Measurements from ENCODE around the gene LGALS13. TPM values are rescaled to one million over a fixed set of nuclear protein-coding genes. Genes with fewer than 3 reads are reported as not detected.
"Not testable (repeated sequence)": the region's sequence is repeated elsewhere in the genome, so short reads cannot be mapped to it uniquely, and the experiment has no call there.

Gene LGALS13
- total RNA-seq, 1 donor from 2014 or later = not detected

DNA sequence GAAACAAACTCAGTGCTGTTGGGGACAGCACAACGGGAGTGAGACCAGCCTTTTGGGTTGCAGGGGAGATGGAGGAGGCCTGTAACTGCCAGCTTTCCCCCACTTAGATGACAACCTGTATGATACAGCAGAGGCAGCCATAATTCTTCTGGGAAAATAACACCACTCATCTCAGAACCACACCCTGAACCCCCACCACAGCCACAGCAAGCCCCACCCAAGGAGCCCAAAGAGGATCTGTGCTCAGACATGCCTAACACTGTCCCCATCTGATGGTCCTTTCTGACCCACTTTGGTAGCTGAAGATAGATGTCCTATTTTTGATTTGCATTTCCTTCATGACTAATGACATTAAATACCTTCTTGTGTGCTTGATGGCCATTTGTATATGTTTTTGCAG, 15.4 kb downstream of the LGALS13 start:
- no peak for DNase-seq (ENCODE audit: low read depth, low spot score)

GRCh38 chr19:39623946-39624345, 21.6 kb downstream of the LGALS13 start:
- no peak for DNase-seq (ENCODE audit: low read depth, low spot score)

- not testable (repeated sequence) for DNase-seq (ENCODE audit: low read depth, low spot score)
Observed at GRCh38 chr19:39627631-39628030, 25.3 kb downstream of the LGALS13 start.

- no peak for DNase-seq (ENCODE audit: low read depth, low spot score)
Observed at GRCh38 chr19:39631178-39631577, 28.9 kb downstream of the LGALS13 start.

- DNase-seq (ENCODE audit: low read depth, low spot score) = no peak
Observed at GRCh38 chr19:39631626-39632025, 29.3 kb downstream of the LGALS13 start.

- no peak for DNase-seq (ENCODE audit: low read depth, low spot score)
Observed at GRCh38 chr19:39637891-39638290, 35.6 kb downstream of the LGALS13 start.

DNA sequence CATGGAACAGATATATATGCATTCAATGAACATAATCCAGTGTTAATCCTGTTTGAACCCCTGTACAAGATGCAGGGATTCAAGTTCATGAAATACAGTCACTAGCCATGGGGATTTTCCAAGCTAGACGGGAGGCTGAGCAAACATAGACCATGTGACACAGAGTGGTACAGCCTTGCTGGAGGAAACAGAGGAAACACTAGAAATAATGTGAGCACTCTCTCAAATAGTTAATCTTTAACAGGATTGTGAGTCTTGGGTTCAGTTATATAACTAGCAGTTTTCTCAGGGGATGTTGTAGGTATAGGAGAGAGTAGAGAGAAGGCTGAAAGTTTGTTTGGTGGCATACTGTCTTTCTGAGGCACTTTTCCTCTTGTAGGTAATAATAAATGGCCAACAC, 39.4 kb downstream of the LGALS13 start:
- no peak for DNase-seq (ENCODE audit: low read depth, low spot score)

GRCh38 chr19:39643591-39643990, 41.3 kb downstream of the LGALS13 start:
- DNase-seq (ENCODE audit: low read depth, low spot score) = no peak

DNA sequence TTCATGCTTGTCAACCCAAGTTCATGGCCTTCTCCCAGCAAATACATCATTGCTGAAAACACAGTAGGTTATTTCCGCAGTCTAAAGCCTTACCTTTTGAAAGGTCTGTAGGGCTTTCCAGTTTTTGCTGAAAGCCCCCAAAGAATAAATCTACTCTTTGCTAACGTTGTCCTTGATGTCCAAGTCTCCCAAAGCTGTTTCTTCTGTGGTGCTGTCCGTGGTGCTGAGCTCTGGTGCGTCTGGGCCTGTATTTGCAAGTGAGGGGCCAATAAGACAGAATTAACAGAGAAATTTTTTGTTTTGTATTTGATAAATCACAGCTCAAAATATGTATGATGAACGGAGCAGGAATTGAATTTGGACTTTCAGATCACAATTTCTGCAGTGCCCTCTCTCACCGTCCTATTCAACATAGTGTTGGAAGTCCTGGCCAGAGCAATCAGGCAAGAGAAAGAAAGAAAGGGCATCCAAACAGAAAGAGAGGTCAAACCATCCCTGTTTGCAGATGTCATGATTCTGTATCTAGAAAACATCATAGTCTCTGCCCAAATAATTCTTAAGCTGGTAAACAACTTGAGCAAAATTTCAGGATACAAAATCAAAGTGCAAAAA, 43.6 kb downstream of the LGALS13 start:
- no peak for DNase-seq (ENCODE audit: low read depth, low spot score)

GRCh38 chr19:39647918-39648317, 45.6 kb downstream of the LGALS13 start:
- DNase-seq (ENCODE audit: low read depth, low spot score) = no peak

- DNase-seq (ENCODE audit: low read depth, low spot score) = no peak
Observed at GRCh38 chr19:39655613-39656012, 53.3 kb downstream of the LGALS13 start, which contains the start of gene LGALS16. Gene LGALS16 (plus strand): TSS chr19:39655913. CDS start chr19:39655962, 49 bp downstream.

Other genes starting within 250 kb of the LGALS13 start
- gene PAF1, start 211.4 kb upstream of the LGALS13 start, total RNA-seq = 42.3 and 55.5 TPM in 2 replicates
- 14.2 and 20.1 TPM in 2 replicates for gene MED29, start 211.1 kb upstream of the LGALS13 start, total RNA-seq
- gene ZFP36, start 195.7 kb upstream of the LGALS13 start, total RNA-seq = 0.59 and 1.1 TPM in 2 replicates
- 10.7 and 13.2 TPM in 2 replicates for gene PLEKHG2, start 189.9 kb upstream of the LGALS13 start, total RNA-seq
- 195 and 372 TPM in 2 replicates for gene RPS16, start 166.6 kb upstream of the LGALS13 start, total RNA-seq
- gene SUPT5H, start 156.9 kb upstream of the LGALS13 start, total RNA-seq = 52.4 and 60.3 TPM in 2 replicates
- gene TIMM50, start 121.7 kb upstream of the LGALS13 start, total RNA-seq = 91.6 and 93.8 TPM in 2 replicates
- gene DLL3, start 103.6 kb upstream of the LGALS13 start, total RNA-seq = 0.25 and 0.53 TPM in 2 replicates
- not detected in 2 replicates for gene SELENOV, start 87.4 kb upstream of the LGALS13 start, total RNA-seq
- 3.1 and 4.7 TPM in 2 replicates for gene EID2B, start 69.7 kb upstream of the LGALS13 start, total RNA-seq
- gene EID2, start 62.4 kb upstream of the LGALS13 start, total RNA-seq = 19.2 and 19.6 TPM in 2 replicates
- gene LGALS16, start 53.4 kb downstream of the LGALS13 start, total RNA-seq = not detected in 2 replicates
- not detected in 2 replicates for gene LGALS14, start 102.0 kb downstream of the LGALS13 start, total RNA-seq
- not detected in 2 replicates for gene CLC, start 135.5 kb downstream of the LGALS13 start, total RNA-seq
- not detected in 2 replicates for gene LEUTX, start 176.3 kb downstream of the LGALS13 start, total RNA-seq
- 9.2 and 12.4 TPM in 2 replicates for gene DYRK1B, start 231.6 kb downstream of the LGALS13 start, total RNA-seq
- 278 and 378 TPM in 2 replicates for gene FBL, start 243.9 kb downstream of the LGALS13 start, total RNA-seq

Data from pulmonary artery endothelial cell (primary cell).